ENCODE data around the gene GDA. TPM values are rescaled to one million over a fixed set of nuclear protein-coding genes. Genes with fewer than 3 reads are reported as not detected.
A peak's percentile ranks its signal among the peaks of the same experiment; 100 is the strongest.

Gene GDA
- total and polyA plus RNA-seq, 2 of the 8 experiments (the other 6 are each of a cell fraction or from before 2014, with no cell fraction given): 0.35 to 3.0 TPM

DNA sequence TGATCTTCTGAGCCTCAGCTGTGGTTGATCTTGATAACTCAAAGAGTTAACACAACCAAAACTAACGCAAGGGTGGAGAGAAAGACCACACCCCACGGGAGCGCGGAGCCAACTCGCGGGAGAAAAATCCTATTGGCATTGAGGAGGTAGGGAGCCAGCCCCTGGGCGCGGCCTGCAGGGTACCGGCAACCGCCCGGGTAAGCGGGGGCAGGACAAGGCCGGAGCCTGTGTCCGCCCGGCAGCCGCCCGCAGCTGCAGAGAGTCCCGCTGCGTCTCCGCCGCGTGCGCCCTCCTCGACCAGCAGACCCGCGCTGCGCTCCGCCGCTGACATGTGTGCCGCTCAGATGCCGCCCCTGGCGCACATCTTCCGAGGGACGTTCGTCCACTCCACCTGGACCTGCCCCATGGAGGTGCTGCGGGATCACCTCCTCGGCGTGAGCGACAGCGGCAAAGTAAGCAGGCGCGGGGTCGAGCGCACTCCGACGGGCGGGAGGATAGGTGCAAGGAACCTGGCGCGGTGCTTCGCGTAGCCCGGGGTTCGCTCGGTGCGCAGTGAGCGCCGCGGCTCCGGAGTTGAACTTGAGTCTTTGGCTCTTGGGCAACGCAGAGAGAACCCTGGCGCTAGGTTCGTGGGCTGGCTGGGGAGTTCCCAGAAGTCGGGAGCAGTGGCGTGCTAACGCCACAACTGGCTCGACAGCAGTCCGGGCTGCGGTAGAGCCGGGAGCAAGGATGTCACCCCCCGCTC is at the start of gene GDA (continued):
- TF ChIP-seq SIX5 (IDR thresholded peaks at IDR 0.05; ENCODE audit: low read depth, low read length) (no peak), JUN (IDR thresholded peaks at IDR 0.05; ENCODE audit: low read depth, low read length) (no peak), SP2 (IDR thresholded peaks at IDR 0.05; ENCODE audit: low read length) (no peak), CREB1 (IDR thresholded peaks at IDR 0.05) (no peak), RBBP5 (IDR thresholded peaks at IDR 0.05; ENCODE audit: borderline replicate concordance, low read depth, low read length) (peak; percentile 58; the same call in 1 of the 2 replicates), SIN3A (conservative IDR thresholded peaks at IDR 0.05 in 1 of 2, IDR thresholded peaks at IDR 0.05 in 1 of 2; ENCODE audit: low read depth in 1 of 2, low read length in 2 of 2) (no peak), KDM1A (IDR thresholded peaks at IDR 0.05; ENCODE audit: borderline replicate concordance, low read length) (no peak), SRF (IDR thresholded peaks at IDR 0.05; ENCODE audit: low read depth, low read length) (no peak), RAD21 (IDR thresholded peaks at IDR 0.05 in 1 of 2, conservative IDR thresholded peaks at IDR 0.05 in 1 of 2; ENCODE audit: low read depth in 2 of 2, low read length in 2 of 2) (peak in 1 of 2 experiments; percentile 11; a peak in 1 of 4 replicates), MAFK (IDR thresholded peaks at IDR 0.05; ENCODE audit: low read depth, low read length) (no peak), TEAD4 (IDR thresholded peaks at IDR 0.05; ENCODE audit: low read depth, low read length) (peak; percentile 9; the same call in 1 of the 2 replicates), CHD1 (IDR thresholded peaks at IDR 0.05; ENCODE audit: low read depth, low read length) (no peak), CEBPB (IDR thresholded peaks at IDR 0.05; ENCODE audit: low read depth, low read length) (no peak), KDM4A (IDR thresholded peaks at IDR 0.05; ENCODE audit: low read depth, low read length, severe bottlenecking) (peak; percentile 96), ASH2L (IDR thresholded peaks at IDR 0.05; ENCODE audit: low read length) (peak; percentile 86), GABPA (IDR thresholded peaks at IDR 0.05; ENCODE audit: borderline replicate concordance, insufficient read depth, low read length) (0 out of 2 replicates have a peak, but pooled peaks have one; percentile 50), HDAC2 (IDR thresholded peaks at IDR 0.05; ENCODE audit: borderline replicate concordance in 1 of 2, low read depth in 2 of 2, low read length in 2 of 2) (0 out of 4 replicates have a peak, but pooled peaks of 1 of the 2 experiments have one; percentile 49), SP1 (IDR thresholded peaks at IDR 0.05; ENCODE audit: low read depth, low read length) (no peak), BRCA1 (IDR thresholded peaks at IDR 0.05; ENCODE audit: low read depth, low read length) (no peak), HDAC6 (IDR thresholded peaks at IDR 0.05; ENCODE audit: low read depth, low read length) (no peak), EZH2 (IDR thresholded peaks at IDR 0.05; ENCODE audit: low read depth, low read length, severe bottlenecking) (peak; percentile 89), YY1 (IDR thresholded peaks at IDR 0.05; ENCODE audit: low read depth, low read length) (peak; percentile 15; the same call in 1 of the 2 replicates)
